HEK293 (cell line): ENCODE results near the gene SERTAD1.

ENCODE experiments used
- BCL11A ChIP-seq: fragments of 450-650 bp; formaldehyde crosslinking; IDR thresholded peaks from 2 replicates; pipeline ENCODE4 v1.5.1; 2016; ENCODE audit warnings: low read depth, missing biosample characterization, missing genetic modification characterization
- KLF9 ChIP-seq: fragments of 450-650 bp; formaldehyde crosslinking; IDR thresholded peaks from 2 replicates; pipeline ENCODE4 v1.5.1; 2016; ENCODE audit warnings: missing biosample characterization, missing genetic modification characterization, low read depth
- MYNN ChIP-seq: fragments of 450-650 bp; formaldehyde crosslinking; IDR thresholded peaks from 2 replicates; pipeline ENCODE4 v1.5.1; 2016; ENCODE audit warnings: missing biosample characterization, missing genetic modification characterization, borderline replicate concordance
- SCRT2 ChIP-seq: fragments of 450-650 bp; formaldehyde crosslinking; IDR thresholded peaks from 2 replicates; pipeline ENCODE4 v1.5.1; 2016; ENCODE audit warnings: missing biosample characterization, missing genetic modification characterization
- WT1 ChIP-seq: fragments of 450-650 bp; formaldehyde crosslinking; IDR thresholded peaks from 2 replicates; pipeline ENCODE4 v1.5.1; 2016; ENCODE audit warnings: missing biosample characterization, missing genetic modification characterization
- YY1 ChIP-seq: fragments of 450-650 bp; formaldehyde crosslinking; IDR thresholded peaks from 2 replicates; pipeline ENCODE4 v1.5.1; 2018; ENCODE audit warnings: missing biosample characterization, missing genetic modification characterization
- ZNF112 ChIP-seq: fragments of 450-650 bp; formaldehyde crosslinking; IDR thresholded peaks from 2 replicates; pipeline ENCODE4 v1.5.0; 2017; ENCODE audit warnings: missing biosample characterization, missing genetic modification characterization
- ZNF24 ChIP-seq: fragments of 450-650 bp; formaldehyde crosslinking; IDR thresholded peaks from 2 replicates; pipeline ENCODE4 v1.5.1; 2016; ENCODE audit warnings: missing biosample characterization, missing genetic modification characterization
- ZNF248 ChIP-seq: fragments of 450-650 bp; formaldehyde crosslinking; IDR thresholded peaks from 2 replicates; pipeline ENCODE4 v1.5.1; 2017; ENCODE audit warnings: missing biosample characterization, missing genetic modification characterization
- ZNF354C ChIP-seq: fragments of 450-650 bp; formaldehyde crosslinking; IDR thresholded peaks from 2 replicates; pipeline ENCODE4 v1.5.1; 2016; ENCODE audit warnings: missing biosample characterization, missing genetic modification characterization, low read depth, borderline replicate concordance
- ZNF416 ChIP-seq: fragments of 450-650 bp; formaldehyde crosslinking; IDR thresholded peaks from 2 replicates; pipeline ENCODE4 v1.5.1; 2016; ENCODE audit warnings: missing biosample characterization, missing genetic modification characterization
- ZNF501 ChIP-seq: fragments of 450-650 bp; formaldehyde crosslinking; IDR thresholded peaks from 2 replicates; pipeline ENCODE4 v1.5.1; 2016; ENCODE audit warnings: missing biosample characterization, missing genetic modification characterization
- ZNF600 ChIP-seq: fragments of 450-650 bp; formaldehyde crosslinking; IDR thresholded peaks from 2 replicates; pipeline ENCODE4 v1.5.1; 2016; ENCODE audit warnings: missing biosample characterization, missing genetic modification characterization
- ZXDB ChIP-seq: fragments of 450-650 bp; formaldehyde crosslinking; IDR thresholded peaks from 2 replicates; pipeline ENCODE4 v1.5.1; 2016; ENCODE audit warnings: missing biosample characterization, missing genetic modification characterization
- TF ChIP-seq, protein P1 (sequence below): fragments of 450-650 bp; formaldehyde crosslinking; IDR thresholded peaks from 2 replicates; pipeline ENCODE4 v1.5.1; 2016; ENCODE audit warnings: missing biosample characterization, missing genetic modification characterization
- TF ChIP-seq, protein P2 (sequence below): fragments of 450-650 bp; formaldehyde crosslinking; IDR thresholded peaks from 2 replicates; pipeline ENCODE4 v1.5.1; 2016; ENCODE audit warnings: missing biosample characterization, missing genetic modification characterization
- TF ChIP-seq, protein P3 (sequence below): fragments of 450-650 bp; formaldehyde crosslinking; IDR thresholded peaks from 2 replicates; pipeline ENCODE4 v1.5.1; 2016; ENCODE audit warnings: missing biosample characterization, missing genetic modification characterization
- TF ChIP-seq, protein P4 (sequence below): fragments of 450-650 bp; IDR thresholded peaks from 2 replicates; pipeline ENCODE4 v1.5.1; 2018; ENCODE audit warnings: missing biosample characterization, mild to moderate bottlenecking, missing genetic modification characterization
- TF ChIP-seq, protein P5 (sequence below): fragments of 450-650 bp; formaldehyde crosslinking; IDR thresholded peaks from 2 replicates; pipeline ENCODE4 v1.5.1; 2017; ENCODE audit warnings: missing biosample characterization, missing genetic modification characterization
- TF ChIP-seq, protein P6 (sequence below): fragments of 450-650 bp; formaldehyde crosslinking; IDR thresholded peaks from 2 replicates; pipeline ENCODE4; 2016; ENCODE audit warnings: missing biosample characterization, missing genetic modification characterization
- TF ChIP-seq, protein P7 (sequence below): fragments of 450-650 bp; formaldehyde crosslinking; IDR thresholded peaks from 2 replicates; pipeline ENCODE4 v1.5.1; 2016; ENCODE audit warnings: missing biosample characterization, missing genetic modification characterization, borderline replicate concordance
- TF ChIP-seq, protein P8 (sequence below): fragments of 450-650 bp; formaldehyde crosslinking; IDR thresholded peaks from 2 replicates; pipeline ENCODE4 v1.5.1; 2016; ENCODE audit warnings: missing biosample characterization, missing genetic modification characterization

The SERTAD1 gene

DNA sequence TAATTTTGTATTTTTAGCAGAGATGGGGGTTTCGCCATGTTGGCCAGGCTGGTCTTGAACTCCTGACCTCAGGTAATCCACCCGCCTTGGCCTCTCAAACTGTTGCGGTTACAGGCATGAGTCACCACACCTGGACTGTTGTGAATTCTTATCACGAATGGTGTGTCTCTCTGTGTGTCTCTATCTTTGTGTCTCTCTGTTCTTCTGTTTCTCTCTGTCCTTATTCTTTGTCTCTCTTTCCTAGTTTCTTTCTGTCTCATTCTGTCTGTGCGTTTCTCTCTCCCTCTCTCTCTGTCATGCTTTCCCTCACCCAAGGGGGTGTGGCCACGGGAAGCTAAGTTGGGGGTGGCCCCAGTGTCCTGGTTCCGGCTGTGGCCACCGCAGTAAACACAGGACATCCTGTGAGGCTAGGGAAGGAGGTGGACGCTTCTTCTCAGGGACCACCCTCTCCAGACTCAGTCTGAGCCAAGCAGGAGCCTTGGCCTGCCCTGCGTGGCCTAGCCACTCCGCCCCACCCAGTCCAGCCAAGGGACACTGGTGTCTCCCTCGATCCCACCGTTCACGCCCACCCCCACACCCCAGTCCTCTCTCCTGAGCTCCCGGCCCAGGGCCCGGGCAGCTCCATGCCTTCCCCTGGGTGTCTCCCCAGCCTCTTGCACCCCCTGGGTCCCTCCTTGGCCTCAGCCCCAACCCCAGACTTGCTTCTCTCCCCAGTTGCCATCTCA, 8.7 kb downstream of the SERTAD1 start (continued):
- TF ChIP-seq, protein P1, sequence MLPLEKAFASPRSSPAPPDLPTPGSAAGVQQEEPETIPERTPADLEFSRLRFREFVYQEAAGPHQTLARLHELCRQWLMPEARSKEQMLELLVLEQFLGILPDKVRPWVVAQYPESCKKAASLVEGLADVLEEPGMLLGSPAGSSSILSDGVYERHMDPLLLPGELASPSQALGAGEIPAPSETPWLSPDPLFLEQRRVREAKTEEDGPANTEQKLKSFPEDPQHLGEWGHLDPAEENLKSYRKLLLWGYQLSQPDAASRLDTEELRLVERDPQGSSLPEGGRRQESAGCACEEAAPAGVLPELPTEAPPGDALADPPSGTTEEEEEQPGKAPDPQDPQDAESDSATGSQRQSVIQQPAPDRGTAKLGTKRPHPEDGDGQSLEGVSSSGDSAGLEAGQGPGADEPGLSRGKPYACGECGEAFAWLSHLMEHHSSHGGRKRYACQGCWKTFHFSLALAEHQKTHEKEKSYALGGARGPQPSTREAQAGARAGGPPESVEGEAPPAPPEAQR (tag by site-specific recombination) = no peak
- no peak for TF ChIP-seq ZNF112
- TF ChIP-seq YY1 = no peak
- no peak for TF ChIP-seq ZXDB (tag by site-specific recombination)
- no peak for TF ChIP-seq ZNF248 (tag by site-specific recombination)
- no peak for TF ChIP-seq ZNF24 (tag by site-specific recombination)
- no peak for TF ChIP-seq BCL11A
- TF ChIP-seq, protein P2, sequence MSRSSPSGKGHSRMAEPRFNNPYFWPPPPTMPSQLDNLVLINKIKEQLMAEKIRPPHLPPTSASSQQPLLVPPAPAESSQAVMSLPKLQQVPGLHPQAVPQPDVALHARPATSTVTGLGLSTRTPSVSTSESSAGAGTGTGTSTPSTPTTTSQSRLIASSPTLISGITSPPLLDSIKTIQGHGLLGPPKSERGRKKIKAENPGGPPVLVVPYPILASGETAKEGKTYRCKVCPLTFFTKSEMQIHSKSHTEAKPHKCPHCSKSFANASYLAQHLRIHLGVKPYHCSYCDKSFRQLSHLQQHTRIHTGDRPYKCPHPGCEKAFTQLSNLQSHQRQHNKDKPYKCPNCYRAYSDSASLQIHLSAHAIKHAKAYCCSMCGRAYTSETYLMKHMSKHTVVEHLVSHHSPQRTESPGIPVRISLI (tag by site-specific recombination) = no peak
- no peak for TF ChIP-seq MYNN (tag by site-specific recombination)
- TF ChIP-seq, protein P3, sequence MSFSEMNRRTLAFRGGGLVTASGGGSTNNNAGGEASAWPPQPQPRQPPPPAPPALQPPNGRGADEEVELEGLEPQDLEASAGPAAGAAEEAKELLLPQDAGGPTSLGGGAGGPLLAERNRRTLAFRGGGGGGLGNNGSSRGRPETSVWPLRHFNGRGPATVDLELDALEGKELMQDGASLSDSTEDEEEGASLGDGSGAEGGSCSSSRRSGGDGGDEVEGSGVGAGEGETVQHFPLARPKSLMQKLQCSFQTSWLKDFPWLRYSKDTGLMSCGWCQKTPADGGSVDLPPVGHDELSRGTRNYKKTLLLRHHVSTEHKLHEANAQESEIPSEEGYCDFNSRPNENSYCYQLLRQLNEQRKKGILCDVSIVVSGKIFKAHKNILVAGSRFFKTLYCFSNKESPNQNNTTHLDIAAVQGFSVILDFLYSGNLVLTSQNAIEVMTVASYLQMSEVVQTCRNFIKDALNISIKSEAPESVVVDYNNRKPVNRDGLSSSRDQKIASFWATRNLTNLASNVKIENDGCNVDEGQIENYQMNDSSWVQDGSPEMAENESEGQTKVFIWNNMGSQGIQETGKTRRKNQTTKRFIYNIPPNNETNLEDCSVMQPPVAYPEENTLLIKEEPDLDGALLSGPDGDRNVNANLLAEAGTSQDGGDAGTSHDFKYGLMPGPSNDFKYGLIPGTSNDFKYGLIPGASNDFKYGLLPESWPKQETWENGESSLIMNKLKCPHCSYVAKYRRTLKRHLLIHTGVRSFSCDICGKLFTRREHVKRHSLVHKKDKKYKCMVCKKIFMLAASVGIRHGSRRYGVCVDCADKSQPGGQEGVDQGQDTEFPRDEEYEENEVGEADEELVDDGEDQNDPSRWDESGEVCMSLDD = 0 out of 2 replicates have a peak, but pooled peaks have one; percentile 48
- peak; percentile 65 for TF ChIP-seq SCRT2 (tag by site-specific recombination)
- TF ChIP-seq, protein P4, sequence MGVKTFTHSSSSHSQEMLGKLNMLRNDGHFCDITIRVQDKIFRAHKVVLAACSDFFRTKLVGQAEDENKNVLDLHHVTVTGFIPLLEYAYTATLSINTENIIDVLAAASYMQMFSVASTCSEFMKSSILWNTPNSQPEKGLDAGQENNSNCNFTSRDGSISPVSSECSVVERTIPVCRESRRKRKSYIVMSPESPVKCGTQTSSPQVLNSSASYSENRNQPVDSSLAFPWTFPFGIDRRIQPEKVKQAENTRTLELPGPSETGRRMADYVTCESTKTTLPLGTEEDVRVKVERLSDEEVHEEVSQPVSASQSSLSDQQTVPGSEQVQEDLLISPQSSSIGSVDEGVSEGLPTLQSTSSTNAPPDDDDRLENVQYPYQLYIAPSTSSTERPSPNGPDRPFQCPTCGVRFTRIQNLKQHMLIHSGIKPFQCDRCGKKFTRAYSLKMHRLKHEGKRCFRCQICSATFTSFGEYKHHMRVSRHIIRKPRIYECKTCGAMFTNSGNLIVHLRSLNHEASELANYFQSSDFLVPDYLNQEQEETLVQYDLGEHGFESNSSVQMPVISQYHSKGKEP (tag by site-specific recombination) = no peak
- TF ChIP-seq KLF9 = peak; percentile 73
- TF ChIP-seq, protein P5, sequence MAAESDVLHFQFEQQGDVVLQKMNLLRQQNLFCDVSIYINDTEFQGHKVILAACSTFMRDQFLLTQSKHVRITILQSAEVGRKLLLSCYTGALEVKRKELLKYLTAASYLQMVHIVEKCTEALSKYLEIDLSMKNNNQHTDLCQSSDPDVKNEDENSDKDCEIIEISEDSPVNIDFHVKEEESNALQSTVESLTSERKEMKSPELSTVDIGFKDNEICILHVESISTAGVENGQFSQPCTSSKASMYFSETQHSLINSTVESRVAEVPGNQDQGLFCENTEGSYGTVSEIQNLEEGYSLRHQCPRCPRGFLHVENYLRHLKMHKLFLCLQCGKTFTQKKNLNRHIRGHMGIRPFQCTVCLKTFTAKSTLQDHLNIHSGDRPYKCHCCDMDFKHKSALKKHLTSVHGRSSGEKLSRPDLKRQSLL = no peak
- TF ChIP-seq, protein P6, sequence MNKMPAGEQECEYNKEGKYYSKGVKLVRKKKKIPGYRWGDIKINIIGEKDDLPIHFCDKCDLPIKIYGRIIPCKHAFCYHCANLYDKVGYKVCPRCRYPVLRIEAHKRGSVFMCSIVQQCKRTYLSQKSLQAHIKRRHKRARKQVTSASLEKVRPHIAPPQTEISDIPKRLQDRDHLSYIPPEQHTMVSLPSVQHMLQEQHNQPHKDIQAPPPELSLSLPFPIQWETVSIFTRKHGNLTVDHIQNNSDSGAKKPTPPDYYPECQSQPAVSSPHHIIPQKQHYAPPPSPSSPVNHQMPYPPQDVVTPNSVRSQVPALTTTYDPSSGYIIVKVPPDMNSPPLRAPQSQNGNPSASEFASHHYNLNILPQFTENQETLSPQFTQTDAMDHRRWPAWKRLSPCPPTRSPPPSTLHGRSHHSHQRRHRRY = no peak
- TF ChIP-seq ZNF600 = 0 out of 2 replicates have a peak, but pooled peaks have one; percentile 52
- no peak for TF ChIP-seq ZNF354C
- TF ChIP-seq ZNF416 (tag by site-specific recombination) = no peak
- TF ChIP-seq, protein P7, sequence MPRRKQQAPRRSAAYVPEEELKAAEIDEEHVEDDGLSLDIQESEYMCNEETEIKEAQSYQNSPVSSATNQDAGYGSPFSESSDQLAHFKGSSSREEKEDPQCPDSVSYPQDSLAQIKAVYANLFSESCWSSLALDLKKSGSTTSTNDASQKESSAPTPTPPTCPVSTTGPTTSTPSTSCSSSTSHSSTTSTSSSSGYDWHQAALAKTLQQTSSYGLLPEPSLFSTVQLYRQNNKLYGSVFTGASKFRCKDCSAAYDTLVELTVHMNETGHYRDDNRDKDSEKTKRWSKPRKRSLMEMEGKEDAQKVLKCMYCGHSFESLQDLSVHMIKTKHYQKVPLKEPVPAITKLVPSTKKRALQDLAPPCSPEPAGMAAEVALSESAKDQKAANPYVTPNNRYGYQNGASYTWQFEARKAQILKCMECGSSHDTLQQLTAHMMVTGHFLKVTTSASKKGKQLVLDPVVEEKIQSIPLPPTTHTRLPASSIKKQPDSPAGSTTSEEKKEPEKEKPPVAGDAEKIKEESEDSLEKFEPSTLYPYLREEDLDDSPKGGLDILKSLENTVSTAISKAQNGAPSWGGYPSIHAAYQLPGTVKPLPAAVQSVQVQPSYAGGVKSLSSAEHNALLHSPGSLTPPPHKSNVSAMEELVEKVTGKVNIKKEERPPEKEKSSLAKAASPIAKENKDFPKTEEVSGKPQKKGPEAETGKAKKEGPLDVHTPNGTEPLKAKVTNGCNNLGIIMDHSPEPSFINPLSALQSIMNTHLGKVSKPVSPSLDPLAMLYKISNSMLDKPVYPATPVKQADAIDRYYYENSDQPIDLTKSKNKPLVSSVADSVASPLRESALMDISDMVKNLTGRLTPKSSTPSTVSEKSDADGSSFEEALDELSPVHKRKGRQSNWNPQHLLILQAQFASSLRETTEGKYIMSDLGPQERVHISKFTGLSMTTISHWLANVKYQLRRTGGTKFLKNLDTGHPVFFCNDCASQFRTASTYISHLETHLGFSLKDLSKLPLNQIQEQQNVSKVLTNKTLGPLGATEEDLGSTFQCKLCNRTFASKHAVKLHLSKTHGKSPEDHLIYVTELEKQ (tag by site-specific recombination) = no peak
- no peak for TF ChIP-seq WT1 (tag by site-specific recombination)
- TF ChIP-seq, protein P8, sequence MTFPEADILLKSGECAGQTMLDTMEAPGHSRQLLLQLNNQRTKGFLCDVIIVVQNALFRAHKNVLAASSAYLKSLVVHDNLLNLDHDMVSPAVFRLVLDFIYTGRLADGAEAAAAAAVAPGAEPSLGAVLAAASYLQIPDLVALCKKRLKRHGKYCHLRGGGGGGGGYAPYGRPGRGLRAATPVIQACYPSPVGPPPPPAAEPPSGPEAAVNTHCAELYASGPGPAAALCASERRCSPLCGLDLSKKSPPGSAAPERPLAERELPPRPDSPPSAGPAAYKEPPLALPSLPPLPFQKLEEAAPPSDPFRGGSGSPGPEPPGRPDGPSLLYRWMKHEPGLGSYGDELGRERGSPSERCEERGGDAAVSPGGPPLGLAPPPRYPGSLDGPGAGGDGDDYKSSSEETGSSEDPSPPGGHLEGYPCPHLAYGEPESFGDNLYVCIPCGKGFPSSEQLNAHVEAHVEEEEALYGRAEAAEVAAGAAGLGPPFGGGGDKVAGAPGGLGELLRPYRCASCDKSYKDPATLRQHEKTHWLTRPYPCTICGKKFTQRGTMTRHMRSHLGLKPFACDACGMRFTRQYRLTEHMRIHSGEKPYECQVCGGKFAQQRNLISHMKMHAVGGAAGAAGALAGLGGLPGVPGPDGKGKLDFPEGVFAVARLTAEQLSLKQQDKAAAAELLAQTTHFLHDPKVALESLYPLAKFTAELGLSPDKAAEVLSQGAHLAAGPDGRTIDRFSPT (tag by site-specific recombination) = no peak
- TF ChIP-seq ZNF501 (tag by site-specific recombination) = no peak
